Jurkat, Clone E6-1 (cell line): ENCODE data around the gene HOXD3. TPM values are rescaled to one million over a fixed set of nuclear protein-coding genes. Genes with fewer than 3 reads are reported as not detected.
A peak's percentile ranks its signal among the peaks of the same experiment; 100 is the strongest.

Experiments used
- DNase-seq: peaks from one replicate; pipeline ENCODE4 v3.0.0-alpha.2; 2011; ENCODE audit warnings: low read depth, low spot score
- H3K4me3 ChIP-seq: 2 replicates; pipeline ENCODE4 v1.5.1; 2011; ENCODE audit warnings: mild to moderate bottlenecking, low read length, control low read depth, moderate library complexity
- polyA plus RNA-seq: library from polyadenylated mRNA; unstranded; fragments of >200 nt; gene quantifications from one replicate; pipeline ENCODE4 v1.2.1, GENCODE V29; 2012; ENCODE audit warnings: missing spikeins; ENCODE audit not compliant: insufficient read length, insufficient read depth

Gene HOXD3
- not detected for polyA plus RNA-seq

- no peak within 1 kb of the TSS for H3K4me3 ChIP-seq
- no peak for DNase-seq
These were observed at the start of gene HOXD3 for GRCh38 chr2:176156807-176157498. Gene HOXD3, plus strand, starts transcription at chr2:176157307. Its CDS starts 11,808 bp downstream, at chr2:176169115.

- DNase-seq = no peak
- H3K4me3 ChIP-seq = no peak overlapping the region
These were observed 49.4 kb upstream of the HOXD3 start for GRCh38 chr2:176107731-176108181.

- DNase-seq = no peak
- H3K4me3 ChIP-seq = no peak overlapping the region
These were observed 47.8 kb upstream of the HOXD3 start for GRCh38 chr2:176109192-176109901.

- no peak overlapping the region for H3K4me3 ChIP-seq
- DNase-seq = no peak
These were observed 47.2 kb upstream of the HOXD3 start for GRCh38 chr2:176109946-176110345.

- H3K4me3 ChIP-seq = no peak overlapping the region
- DNase-seq = no peak
These were observed 46.4 kb upstream of the HOXD3 start for GRCh38 chr2:176110415-176111308.

GRCh38 chr2:176111309-176111663 is 45.8 kb upstream of the HOXD3 start:
- no peak overlapping the region for H3K4me3 ChIP-seq
- no peak for DNase-seq

- no peak overlapping the region for H3K4me3 ChIP-seq
- DNase-seq = no peak
These were observed 45.2 kb upstream of the HOXD3 start for GRCh38 chr2:176111846-176112374.

- no peak overlapping the region for H3K4me3 ChIP-seq
- DNase-seq = no peak
These were observed 44.5 kb upstream of the HOXD3 start for GRCh38 chr2:176112375-176113302.

GRCh38 chr2:176114120-176114929 is 42.8 kb upstream of the HOXD3 start:
- DNase-seq = no peak
- H3K4me3 ChIP-seq = no peak overlapping the region

GRCh38 chr2:176114930-176115625 is 42.0 kb upstream of the HOXD3 start:
- no peak overlapping the region for H3K4me3 ChIP-seq
- no peak for DNase-seq

- H3K4me3 ChIP-seq = no peak within 1 kb of the TSS
- no peak for DNase-seq
These were observed 41.0 kb upstream of the HOXD3 start, which contains the start of gene HOXD10 for GRCh38 chr2:176115883-176116813. Gene HOXD10, plus strand, starts transcription at chr2:176116778. Its CDS starts 56 bp downstream, at chr2:176116834.

GRCh38 chr2:176117162-176117822 is 39.8 kb upstream of the HOXD3 start:
- no peak for DNase-seq
- no peak overlapping the region for H3K4me3 ChIP-seq

GRCh38 chr2:176117823-176118371 is 39.2 kb upstream of the HOXD3 start:
- H3K4me3 ChIP-seq = no peak overlapping the region

GRCh38 chr2:176118601-176119339 is 38.3 kb upstream of the HOXD3 start:
- peak; percentile 38 for DNase-seq
- H3K4me3 ChIP-seq = no peak overlapping the region; the same call in 1 of the 2 replicates

More at GRCh38 chr2:176117823-176118371, 39.2 kb upstream of the HOXD3 start:
- DNase-seq = no peak
